GM12875 (cell line): ENCODE results near the gene PGLYRP1.

Experiments
- H3K4me3 ChIP-seq: one replicate; pipeline ENCODE4 v1.5.1; 2011; ENCODE audit warnings: low read depth, low read length, control low read depth
- TF ChIP-seq, protein P1 (sequence below): IDR thresholded peaks from 2 replicates; pipeline ENCODE4 v1.5.1; 2011; ENCODE audit warnings: low read depth, mild to moderate bottlenecking, control low read depth, inconsistent platforms, low read length, moderate library complexity, borderline replicate concordance; ENCODE audit not compliant: insufficient read depth

The PGLYRP1 gene, protein sequence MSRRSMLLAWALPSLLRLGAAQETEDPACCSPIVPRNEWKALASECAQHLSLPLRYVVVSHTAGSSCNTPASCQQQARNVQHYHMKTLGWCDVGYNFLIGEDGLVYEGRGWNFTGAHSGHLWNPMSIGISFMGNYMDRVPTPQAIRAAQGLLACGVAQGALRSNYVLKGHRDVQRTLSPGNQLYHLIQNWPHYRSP

DNA sequence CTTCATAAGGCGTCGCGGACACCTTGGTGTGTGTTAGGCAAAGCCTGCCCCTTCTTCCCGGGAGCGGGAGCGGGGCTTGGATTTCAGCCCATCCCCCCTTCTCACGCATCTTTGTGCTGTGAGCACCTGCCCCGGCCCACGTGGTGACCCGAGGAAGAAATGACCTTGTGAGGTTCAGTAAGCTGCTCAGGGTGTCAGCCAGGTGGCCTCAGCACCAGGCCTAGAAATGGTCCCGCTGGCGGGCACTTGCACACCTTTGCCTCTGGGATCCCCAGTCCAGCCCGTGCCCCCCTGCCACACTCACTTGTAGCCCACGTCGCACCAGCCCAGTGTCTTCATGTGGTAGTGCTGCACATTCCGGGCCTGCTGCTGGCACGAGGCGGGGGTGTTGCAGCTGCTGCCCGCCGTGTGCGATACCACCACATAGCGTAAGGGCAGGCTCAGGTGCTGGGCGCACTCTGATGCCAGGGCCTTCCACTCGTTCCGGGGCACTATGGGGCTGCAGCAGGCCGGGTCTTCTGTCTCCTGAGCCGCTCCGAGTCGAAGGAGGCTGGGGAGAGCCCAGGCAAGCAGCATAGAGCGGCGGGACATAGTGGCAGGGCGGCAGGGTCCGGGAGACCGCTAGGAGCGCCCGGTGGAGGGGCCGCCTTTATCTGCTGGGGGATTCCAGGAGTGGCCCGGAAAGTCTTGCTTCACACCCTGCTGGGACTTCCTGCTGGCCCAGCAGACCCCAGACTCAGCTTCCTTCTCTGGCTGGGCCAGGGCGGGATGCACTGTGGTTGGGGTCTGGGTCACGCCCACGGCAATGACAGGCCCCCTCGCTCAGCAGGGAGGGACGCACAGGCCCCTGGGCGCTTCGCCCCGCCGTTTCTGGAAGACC, at the start of gene PGLYRP1:
Gene PGLYRP1 (minus strand): TSS at position 623 of the 880 bp plus-strand sequence. CDS start 32 bp downstream, at position 591.
- TF ChIP-seq, protein P1, sequence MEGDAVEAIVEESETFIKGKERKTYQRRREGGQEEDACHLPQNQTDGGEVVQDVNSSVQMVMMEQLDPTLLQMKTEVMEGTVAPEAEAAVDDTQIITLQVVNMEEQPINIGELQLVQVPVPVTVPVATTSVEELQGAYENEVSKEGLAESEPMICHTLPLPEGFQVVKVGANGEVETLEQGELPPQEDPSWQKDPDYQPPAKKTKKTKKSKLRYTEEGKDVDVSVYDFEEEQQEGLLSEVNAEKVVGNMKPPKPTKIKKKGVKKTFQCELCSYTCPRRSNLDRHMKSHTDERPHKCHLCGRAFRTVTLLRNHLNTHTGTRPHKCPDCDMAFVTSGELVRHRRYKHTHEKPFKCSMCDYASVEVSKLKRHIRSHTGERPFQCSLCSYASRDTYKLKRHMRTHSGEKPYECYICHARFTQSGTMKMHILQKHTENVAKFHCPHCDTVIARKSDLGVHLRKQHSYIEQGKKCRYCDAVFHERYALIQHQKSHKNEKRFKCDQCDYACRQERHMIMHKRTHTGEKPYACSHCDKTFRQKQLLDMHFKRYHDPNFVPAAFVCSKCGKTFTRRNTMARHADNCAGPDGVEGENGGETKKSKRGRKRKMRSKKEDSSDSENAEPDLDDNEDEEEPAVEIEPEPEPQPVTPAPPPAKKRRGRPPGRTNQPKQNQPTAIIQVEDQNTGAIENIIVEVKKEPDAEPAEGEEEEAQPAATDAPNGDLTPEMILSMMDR: no peak
- H3K4me3 ChIP-seq: no peak within 1 kb of the TSS

DNA sequence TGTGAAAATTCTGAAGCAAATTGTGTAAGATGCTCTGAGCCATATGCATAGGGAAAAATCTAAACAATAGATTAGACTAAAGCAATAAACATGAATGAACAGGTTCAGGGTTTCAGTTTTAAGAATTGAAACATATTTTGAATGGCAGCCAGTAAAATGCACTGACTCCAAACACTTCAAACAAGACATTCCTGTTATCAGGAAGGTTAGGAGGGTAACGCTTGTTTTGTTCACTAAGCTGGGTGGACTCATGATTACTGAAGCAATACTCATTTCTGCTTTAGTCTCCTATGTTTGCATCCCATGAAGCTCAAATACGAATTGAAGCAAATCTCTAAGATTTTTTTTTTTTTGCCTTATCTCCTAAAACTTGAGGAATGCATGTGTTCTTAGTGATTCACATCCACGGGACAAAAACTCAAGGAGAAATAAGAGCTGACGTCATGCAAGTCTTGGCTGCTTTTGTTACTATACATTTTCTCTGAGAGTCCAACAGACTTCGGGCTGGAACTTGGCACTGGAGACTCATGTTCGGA, 47.0 kb upstream of the PGLYRP1 start:
- TF ChIP-seq, protein P1: no peak
- H3K4me3 ChIP-seq: no peak overlapping the region

DNA sequence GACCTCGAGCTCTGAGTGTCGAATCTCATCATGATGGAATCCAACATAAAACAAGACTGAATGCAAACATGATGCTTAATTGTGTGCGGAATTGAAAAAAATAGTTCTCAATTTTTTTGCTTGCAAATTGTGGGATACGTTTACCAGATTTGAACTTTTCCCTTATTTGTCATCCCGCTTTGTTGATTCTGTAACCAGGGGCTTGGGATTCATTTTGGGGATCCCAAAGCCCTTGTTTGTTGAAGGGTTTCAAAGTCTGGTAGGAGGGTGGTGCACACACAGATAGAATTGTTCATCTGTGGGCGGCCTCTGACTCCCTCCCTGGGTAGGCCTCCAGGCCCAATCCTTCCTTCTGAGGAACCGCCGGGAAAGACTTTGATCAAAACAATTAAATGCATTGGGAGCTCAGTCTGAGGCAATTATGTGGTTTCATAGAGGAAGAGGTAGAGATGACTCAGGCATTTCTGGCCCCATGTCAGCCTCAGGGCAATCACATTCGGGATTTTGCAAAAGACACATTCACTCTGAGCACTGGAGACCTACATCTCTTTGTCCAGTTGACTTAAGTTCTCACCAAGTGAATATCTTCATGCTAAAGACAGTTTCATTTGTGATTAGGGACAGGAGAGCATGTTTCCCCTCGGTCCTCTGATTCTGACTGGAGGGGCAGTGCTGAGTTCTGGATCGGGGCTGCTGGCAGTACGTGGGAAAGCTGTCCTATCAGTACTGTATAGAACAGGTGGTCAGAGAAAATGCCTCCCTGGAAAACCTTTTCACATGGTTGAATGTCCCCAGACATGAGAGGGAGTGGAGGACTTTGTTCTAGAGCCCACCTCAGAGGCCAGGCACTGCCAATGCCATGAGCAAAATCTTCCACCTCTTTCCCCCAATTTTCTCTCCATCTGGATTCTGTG, 45.7 kb upstream of the PGLYRP1 start:
- TF ChIP-seq, protein P1: no peak
- no peak overlapping the region for H3K4me3 ChIP-seq

DNA sequence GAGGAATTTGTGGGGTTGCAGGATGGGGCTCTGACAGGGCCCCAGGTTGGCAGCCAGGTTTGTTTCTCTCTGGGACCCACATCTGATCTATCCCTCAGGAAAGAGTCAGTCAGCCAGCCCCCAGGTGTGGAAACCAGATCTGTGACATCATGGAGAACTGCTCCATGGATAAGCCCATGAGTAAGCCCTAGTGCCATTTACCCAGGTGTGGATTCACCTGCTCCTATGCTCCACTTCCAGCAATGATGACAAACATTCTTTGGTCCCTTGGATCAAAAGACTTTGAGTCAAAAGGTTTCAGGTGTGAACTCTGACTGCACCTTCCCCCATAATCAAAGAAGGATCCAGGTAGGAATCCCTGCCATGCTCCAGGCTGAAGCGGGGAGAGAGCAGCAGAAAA, 44.8 kb upstream of the PGLYRP1 start:
- no peak overlapping the region for H3K4me3 ChIP-seq
- TF ChIP-seq, protein P1: no peak

DNA sequence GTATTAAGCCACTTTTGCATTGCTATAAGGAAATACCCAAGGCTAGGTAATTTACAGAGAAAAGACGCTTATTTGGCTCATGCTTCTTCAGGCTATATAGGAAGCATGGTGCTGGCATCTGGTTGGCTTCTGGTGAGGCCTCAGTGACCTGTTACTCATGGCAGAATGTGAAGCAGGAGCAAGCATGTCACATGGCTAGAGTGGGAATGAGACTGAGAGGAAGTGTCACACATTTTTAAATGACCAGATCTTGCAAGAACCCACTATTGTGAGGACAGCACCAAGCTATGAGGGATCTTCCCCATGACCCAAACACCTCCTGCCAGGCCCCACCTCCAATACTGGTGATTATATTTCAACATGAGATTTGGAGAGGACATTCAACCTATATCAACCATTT, 43.6 kb upstream of the PGLYRP1 start:
- no peak overlapping the region for H3K4me3 ChIP-seq
- TF ChIP-seq, protein P1: no peak

DNA sequence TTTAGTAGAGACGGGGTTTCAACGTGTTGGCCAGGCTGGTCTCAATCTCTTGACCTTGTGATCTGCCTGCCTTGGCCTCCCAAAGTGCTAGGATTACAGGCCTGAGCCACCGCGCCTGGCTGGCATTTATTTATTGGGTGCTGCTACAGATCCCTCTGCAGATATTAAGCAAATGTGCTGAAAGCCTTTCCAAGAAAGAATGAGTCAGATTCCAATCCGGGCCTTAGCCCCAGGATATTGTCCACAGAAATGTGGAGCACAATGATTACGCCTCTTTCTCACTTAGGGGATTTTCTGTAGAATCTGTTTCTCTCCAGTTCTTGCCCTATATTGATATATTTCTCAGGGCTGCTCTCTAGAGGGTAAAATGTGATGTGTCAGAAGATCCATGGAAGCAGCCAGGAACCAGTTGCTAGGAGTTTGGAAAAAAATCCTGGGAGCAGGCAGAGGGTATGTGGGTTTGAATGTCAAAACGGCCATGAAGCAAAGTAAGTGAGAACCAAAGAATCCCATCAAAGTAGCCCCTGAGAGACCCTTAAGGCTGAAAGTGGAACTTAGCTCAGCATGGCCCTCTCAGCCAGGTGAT, 42.7 kb upstream of the PGLYRP1 start:
- TF ChIP-seq, protein P1: no peak
- no peak overlapping the region for H3K4me3 ChIP-seq
